H1 (cell line): Measurements from ENCODE around the gene C9orf50. TPM values are rescaled to one million over a fixed set of nuclear protein-coding genes. Genes with fewer than 3 reads are reported as not detected.

Source experiments
- CTCF ChIA-PET: fragments of 300-600 bp; sonication (Branson Sonifier 250); formaldehyde crosslinking; loops from one replicate; lab custom pipeline; 2021; ENCODE audit not compliant: partially characterized antibody; lab: Charles Lee
- POLR2A ChIA-PET: fragments of 300-600 bp; sonication (Branson Sonifier 250); formaldehyde crosslinking; loops from one replicate; lab custom pipeline; 2021; ENCODE audit warnings: inconsistent platforms; ENCODE audit not compliant: partially characterized antibody; lab: Charles Lee
- DNase-seq, 2 experiments: peaks; one replicate each; pipeline versions ENCODE4 v3.0.0 to v3.0.0-alpha.2; 2010 to 2022; ENCODE audit warnings: low spot score in 2 of 2, low read depth in 1 of 2, mixed read lengths in 1 of 2
- FAIRE-seq: peaks from 2 replicates; lab custom pipeline; 2011; peaks lifted over from hg19 to GRCh38; lab: Jason Lieb, UNC
- H2AFZ ChIP-seq: 2 replicates; pipeline ENCODE4 v1.8.1; 2012; ENCODE audit warnings: low read length, inconsistent platforms
- H2AK5ac ChIP-seq: 2 replicates; pipeline ENCODE4 v1.6.1; 2013; ENCODE audit warnings: low read depth, low read length
- H2BK120ac ChIP-seq: replicated peaks from 2 replicates; pipeline ENCODE3; 2013; ENCODE audit warnings: low read depth, low read length, inconsistent platforms
- H2BK12ac ChIP-seq: 2 replicates; pipeline ENCODE4 v1.6.1; 2013; ENCODE audit warnings: low read depth, low read length
- H2BK15ac ChIP-seq: 2 replicates; pipeline ENCODE4 v1.6.1; 2013; ENCODE audit warnings: low read length
- H2BK20ac ChIP-seq: 2 replicates; pipeline ENCODE4 v1.6.1; 2013; ENCODE audit warnings: low read length
- H2BK5ac ChIP-seq: 2 replicates; pipeline ENCODE4 v1.6.1; 2013; ENCODE audit warnings: low read depth, low read length
- H3K14ac ChIP-seq: 2 replicates; pipeline ENCODE4 v1.6.1; 2013; ENCODE audit warnings: inconsistent platforms; ENCODE audit not compliant: insufficient read length
- H3K18ac ChIP-seq: 2 replicates; pipeline ENCODE4 v1.6.1; 2013; ENCODE audit warnings: low read length; ENCODE audit errors: extremely low read depth
- H3K23ac ChIP-seq: 2 replicates; pipeline ENCODE4 v1.6.1; 2013; ENCODE audit warnings: inconsistent platforms; ENCODE audit not compliant: insufficient read length
- H3K23me2 ChIP-seq: 2 replicates; pipeline ENCODE4 v1.6.1; 2013; ENCODE audit warnings: low read depth, low read length
- H3K27ac ChIP-seq: 2 replicates; pipeline ENCODE4 v1.6.1; 2011; ENCODE audit warnings: low read depth, low read length, inconsistent platforms
- H3K27me3 ChIP-seq, 4 experiments: replicated peaks in 1 of 4; 1 replicate in 1 of 4; 2 replicates in 3 of 4; pipeline versions ENCODE4 v1.6.1 to v1.8.1; 2011 to 2013; ENCODE audit warnings: low read length in 3 of 4, mild to moderate bottlenecking in 3 of 4, inconsistent platforms in 2 of 4, mixed read lengths in 2 of 4, moderate library complexity in 1 of 4; ENCODE audit not compliant: control insufficient read depth in 3 of 4, insufficient read depth in 3 of 4; ENCODE audit errors: extremely low read depth in 1 of 4
- H3K36me3 ChIP-seq, 4 experiments: 2 replicates each; pipeline versions ENCODE4 v1.6.1 to v1.8.1; 2011 to 2013; ENCODE audit warnings: mild to moderate bottlenecking in 4 of 4, low read length in 3 of 4, moderate library complexity in 2 of 4, control low read depth in 1 of 4, inconsistent platforms in 1 of 4; ENCODE audit not compliant: insufficient read depth in 4 of 4, control insufficient read depth in 2 of 4
- H3K4ac ChIP-seq: replicated peaks from 2 replicates; pipeline ENCODE3; 2013; ENCODE audit warnings: low read length, low read depth, mixed read lengths, inconsistent platforms; ENCODE audit not compliant: insufficient read length
- H3K4me1 ChIP-seq, 4 experiments: replicated peaks in 1 of 4; 1 replicate in 1 of 4; 2 replicates in 3 of 4; pipeline versions ENCODE4 v1.6.1 to v1.8.1; 2011 to 2013; ENCODE audit warnings: low read length in 3 of 4, inconsistent platforms in 2 of 4, mixed read lengths in 1 of 4; ENCODE audit not compliant: insufficient read depth in 4 of 4, control insufficient read depth in 3 of 4
- H3K4me2 ChIP-seq, 2 experiments: 2 replicates each; pipeline versions ENCODE4 v1.6.1 to v1.8.1; 2011 to 2013; ENCODE audit warnings: low read depth in 2 of 2, low read length in 2 of 2, control low read depth in 1 of 2, inconsistent platforms in 1 of 2, mild to moderate bottlenecking in 1 of 2; ENCODE audit not compliant: insufficient read depth in 1 of 2
- H3K4me3 ChIP-seq, 4 experiments: fragments of 200-600, 300-600 bp in 1 of 4; sonication (generic), shearing (Covaris generic), sonication (Bioruptor Twin) in 1 of 4; 2 replicates each; pipeline versions ENCODE4 v1.5.1 to v1.8.1; 2011 to 2016; ENCODE audit warnings: low read length in 4 of 4, low read depth in 3 of 4, control low read depth in 2 of 4, inconsistent platforms in 2 of 4, mild to moderate bottlenecking in 2 of 4, mixed read lengths in 1 of 4, moderate library complexity in 1 of 4; ENCODE audit not compliant: insufficient read depth in 2 of 4; ENCODE audit errors: extremely low read depth in 1 of 4
- H3K56ac ChIP-seq: replicated peaks from 2 replicates; pipeline ENCODE3; 2013; ENCODE audit warnings: low read depth, mild to moderate bottlenecking, mixed read lengths, low read length, inconsistent platforms; ENCODE audit not compliant: insufficient read length
- H3K79me1 ChIP-seq: 2 replicates; pipeline ENCODE4 v1.6.1; 2013; ENCODE audit warnings: low read depth, low read length, control low read depth
- H3K79me2 ChIP-seq, 2 experiments: 2 replicates each; pipeline versions ENCODE4 v1.6.1 to v1.8.1; 2012 to 2013; ENCODE audit warnings: low read length in 2 of 2, mild to moderate bottlenecking in 2 of 2, inconsistent platforms in 1 of 2; ENCODE audit not compliant: insufficient read depth in 2 of 2, control insufficient read depth in 1 of 2
- H3K9ac ChIP-seq, 4 experiments: replicated peaks in 1 of 4; 1 replicate in 1 of 4; 2 replicates in 3 of 4; pipeline versions ENCODE4 v1.6.1 to v1.8.1; 2011 to 2013; ENCODE audit warnings: low read depth in 3 of 4, low read length in 3 of 4, control low read depth in 2 of 4, mild to moderate bottlenecking in 2 of 4, moderate library complexity in 2 of 4, inconsistent platforms in 1 of 4; ENCODE audit errors: extremely low read depth in 1 of 4
- H3K9me3 ChIP-seq, 2 experiments: 2 replicates each; pipeline versions ENCODE4 v1.6.1 to v1.8.1; 2012 to 2013; ENCODE audit warnings: mild to moderate bottlenecking in 2 of 2, moderate library complexity in 2 of 2, control low read depth in 1 of 2, inconsistent platforms in 1 of 2, low read depth in 1 of 2, low read length in 1 of 2, mixed read lengths in 1 of 2; ENCODE audit not compliant: insufficient read depth in 2 of 2
- H4K20me1 ChIP-seq, 2 experiments: replicated peaks in 1 of 2; 2 replicates each; pipeline versions ENCODE3 to v1.8.1; 2011 to 2013; ENCODE audit warnings: inconsistent platforms in 2 of 2, low read length in 2 of 2, mild to moderate bottlenecking in 1 of 2; ENCODE audit not compliant: insufficient read depth in 2 of 2, control insufficient read depth in 1 of 2
- H4K5ac ChIP-seq: 2 replicates; pipeline ENCODE4 v1.6.1; 2013; ENCODE audit warnings: low read length, low read depth, mixed read lengths, inconsistent platforms; ENCODE audit not compliant: insufficient read length
- H4K8ac ChIP-seq: 2 replicates; pipeline ENCODE4 v1.8.0; 2013; ENCODE audit warnings: mild to moderate bottlenecking, moderate library complexity, low read length, inconsistent platforms; ENCODE audit not compliant: insufficient read depth; ENCODE audit errors: extremely low read depth
- H4K91ac ChIP-seq: replicated peaks from 2 replicates; pipeline ENCODE3; 2013; ENCODE audit warnings: low read length, mixed read lengths, inconsistent platforms; ENCODE audit not compliant: insufficient read length
- ASH2L ChIP-seq: fragments of 200-600, 300-600 bp; sonication (generic); IDR thresholded peaks from one replicate; pipeline ENCODE4 v1.7.1; 2017; ENCODE audit warnings: low read length
- ATF3 ChIP-seq: IDR thresholded peaks from 2 replicates; pipeline ENCODE4 v1.6.1; 2011; ENCODE audit warnings: low read depth, mild to moderate bottlenecking, low read length; ENCODE audit not compliant: insufficient read depth
- POLR2AphosphoS5 ChIP-seq: IDR thresholded peaks from 2 replicates; pipeline ENCODE4 v1.6.1; 2011; ENCODE audit warnings: low read depth, low read length
- SP1 ChIP-seq: IDR thresholded peaks from 2 replicates; pipeline ENCODE4 v1.6.1; 2011; ENCODE audit warnings: low read depth, low read length
- SUZ12 ChIP-seq: fragments of 200-600 bp; sonication (generic); IDR thresholded peaks from 2 replicates; pipeline ENCODE4 v1.6.1; 2012; ENCODE audit warnings: mild to moderate bottlenecking, inconsistent platforms, low read length, moderate library complexity, mixed read lengths
- ZNF274 ChIP-seq: IDR thresholded peaks from 2 replicates; pipeline ENCODE4 v1.7.0; 2012; ENCODE audit warnings: low read length, borderline replicate concordance; ENCODE audit errors: extremely low read depth
- WGBS, 2 experiments: shearing (Covaris generic) in 1 of 2; methylation state at CpG; one replicate each; pipeline versions ENCODE4 v1.1.6 to v1.1.7; 2013 to 2015; ENCODE audit warnings: low lambda C conversion rate in 2 of 2, mixed read lengths in 2 of 2, inconsistent platforms in 1 of 2, low coverage in 1 of 2, missing lambda C conversion rate in 1 of 2; ENCODE audit not compliant: insufficient replicate concordance in 2 of 2, insufficient coverage in 1 of 2, insufficient read length in 1 of 2; ENCODE audit errors: extremely low coverage in 1 of 2, missing lambda C conversion rate in 1 of 2; 5-methylcytosine and 5-hydroxymethylcytosine counted together
- polyA plus RNA-seq, 7 experiments: library from polyadenylated mRNA; depleted of rRNA in 3 of 7; stranded (reverse) in 5 of 7; unstranded in 2 of 7; fragments of >200 nt in 5 of 7; fragments of 200-250 nt in 2 of 7; gene quantifications; 1 replicate in 5 of 7; 2 replicates in 1 of 7; 4 replicates in 1 of 7; pipeline versions ENCODE4 v1.2.1 to v1.2.3, GENCODE V29; 2011 to 2013; ENCODE audit warnings: missing spikeins in 2 of 7, mixed read lengths in 2 of 7
- total RNA-seq: library from RNA; stranded (reverse); fragmentation: NEBNext Ultra II Directional; extraction: Animal tissue kit (Norgen Biotek cat#: 25700); gene quantifications from 2 replicates; pipeline ENCODE4 v1.2.1, GENCODE V29; 2021

Gene C9orf50
- total and polyA plus RNA-seq, 2 of the 8 experiments (the other 6 are each of a cell fraction or from before 2014, with no cell fraction given) = not detected

- Histone ChIP-seq H2AK5ac (no peak overlapping the region), H3K79me1 (peaks cover 7% of the 10 kb centered on the region), H4K8ac (no peak overlapping the region; the same call in none of the 2 replicates), H3K23me2 (peaks cover 8% of the 10 kb centered on the region; the same call in 1 of the 2 replicates), H4K20me1 (peaks cover 21 to 39% of the 10 kb centered on the region in 2 experiments), H3K27ac (no peak overlapping the region), H3K56ac (no peak overlapping the region), H3K4ac (no peak overlapping the region), H3K4me1 (peaks cover 0 to 10% (median 6%) of the 10 kb centered on the region in 4 experiments; a peak in 4 of 7 replicates), H2BK15ac (no peak overlapping the region), H2BK120ac (no peak overlapping the region), H3K18ac (no peak overlapping the region), H2BK5ac (no peak overlapping the region), H4K91ac (no peak overlapping the region)
- POLR2A ChIA-PET = interaction anchor here (0.9 to 8.2 kb wide), 5 partner anchors 10 to 508 kb away, joined by 3 to 95 read pairs (median 3); partner anchors contain the start of gene NTMT1
- no peak for DNase-seq
- TF ChIP-seq ZNF274 (no peak), SP1 (no peak), SUZ12 (no peak), ATF3 (no peak), POLR2AphosphoS5 (no peak; the same call in 1 of the 2 replicates), ASH2L (no peak)
- TF ChIP-seq, all 59 proteins: peak for 0
- no peak overlapping the region for H3K14ac ChIP-seq
- H3K36me3 ChIP-seq = peaks cover 10 to 55% (median 30%) of the 10 kb centered on the region in 4 experiments
- no peak overlapping the region for H3K4me3 ChIP-seq
- CTCF ChIA-PET = interaction anchor here (0.8 to 6.5 kb wide), 12 partner anchors 12 to 506 kb away, joined by 3 to 56 read pairs (median 4); partner anchors contain the start of gene NTMT1
- no peak overlapping the region for H2BK12ac ChIP-seq
- no peaks in the 10 kb centered on the region for H3K9me3 ChIP-seq
- no peak overlapping the region for H2AFZ ChIP-seq
- peaks cover 0 to 23% of the 10 kb centered on the region in 2 experiments; a peak in 2 of 4 replicates for H3K79me2 ChIP-seq
- H3K9ac ChIP-seq = no peak overlapping the region
- H3K27me3 ChIP-seq = no peaks in the 10 kb centered on the region
- WGBS, 2 experiments = 90% methylated on average over 25 of the region's 29 CpGs; no CpG with 5 or more reads in 1 of the 2 experiments
- no peak overlapping the region for H3K23ac ChIP-seq
- no peak overlapping the region for H3K4me2 ChIP-seq
- FAIRE-seq = no peak
- H2BK20ac ChIP-seq = no peak overlapping the region
- no peak overlapping the region for H4K5ac ChIP-seq
Observed at GRCh38 chr9:129637673-129638439, 17.0 kb upstream of the C9orf50 start.
